Measurements from ENCODE around the gene PAPPA2.
"Not testable (repeated sequence)": the region's sequence is repeated elsewhere in the genome, so short reads cannot be mapped to it uniquely, and the experiment has no call there.

The PAPPA2 gene

DNA sequence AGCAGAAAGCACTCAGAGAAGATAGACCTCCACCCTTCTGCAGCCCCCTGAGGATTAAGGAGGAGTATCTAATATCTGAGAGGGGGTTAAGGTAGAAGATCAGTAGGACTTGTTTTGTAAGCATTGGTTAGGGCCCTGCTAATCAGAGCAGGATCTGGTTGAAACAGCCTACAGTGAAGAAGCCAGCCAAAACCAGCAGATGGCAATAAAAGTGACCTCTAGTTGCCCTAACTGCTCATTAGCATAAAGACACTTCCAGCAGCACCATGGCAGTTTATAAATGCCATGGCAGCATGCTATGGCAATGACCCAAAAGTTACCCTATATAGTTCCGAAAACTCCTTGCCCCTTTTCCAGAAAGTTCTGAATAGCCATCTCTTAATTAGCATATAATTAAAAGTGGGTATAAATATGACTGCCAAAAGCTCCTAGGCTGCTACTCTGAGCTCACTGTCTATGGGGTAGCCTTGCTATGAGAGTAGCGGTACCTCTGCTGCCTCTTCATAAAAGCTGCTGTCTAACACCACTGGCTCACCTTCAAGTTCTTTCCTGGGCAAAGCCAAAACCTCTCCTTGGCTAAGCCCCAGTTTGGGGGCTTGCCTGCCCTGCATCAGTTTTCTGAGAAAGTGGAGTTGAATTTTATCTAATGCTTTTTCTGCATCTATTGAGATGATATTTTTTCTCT lies 254.2 kb downstream of the PAPPA2 start:
- ATAC-seq: no peak
- H3K4me3 Mint-ChIP-seq: no peak overlapping the region
- H3K27ac Mint-ChIP-seq: no peak overlapping the region
- no peak for DNase-seq
- H3K9me3 Mint-ChIP-seq: no peaks in the 10 kb centered on the region
- H3K4me1 Mint-ChIP-seq: no peaks in the 10 kb centered on the region
- H3K27me3 Mint-ChIP-seq: no peaks in the 10 kb centered on the region

DNA sequence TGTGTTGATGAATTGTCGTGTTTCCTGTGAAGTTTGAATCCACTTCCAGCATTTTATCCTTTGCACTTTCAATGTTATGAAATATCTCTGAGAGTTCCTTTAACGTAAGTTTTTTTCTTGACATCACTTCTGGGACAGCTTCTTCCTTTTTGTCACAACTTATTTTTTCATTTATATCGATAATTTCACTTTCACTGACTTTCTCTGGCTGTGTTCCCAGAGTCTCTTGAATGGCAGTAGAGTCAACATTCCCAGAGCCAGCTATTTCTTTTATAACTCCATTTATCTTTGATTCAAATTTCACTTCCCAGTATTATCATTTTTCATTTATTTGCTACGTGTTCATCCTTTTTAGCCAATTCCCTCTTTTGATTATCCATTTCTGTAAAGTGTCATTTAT lies 256.5 kb downstream of the PAPPA2 start:
- Mint-ChIP-seq H3K9me3 (no peaks in the 10 kb centered on the region), H3K27me3 (no peaks in the 10 kb centered on the region), H3K27ac (no peak overlapping the region), H3K4me1 (no peaks in the 10 kb centered on the region), H3K4me3 (no peak overlapping the region)
- no peak for ATAC-seq
- no peak for DNase-seq

DNA sequence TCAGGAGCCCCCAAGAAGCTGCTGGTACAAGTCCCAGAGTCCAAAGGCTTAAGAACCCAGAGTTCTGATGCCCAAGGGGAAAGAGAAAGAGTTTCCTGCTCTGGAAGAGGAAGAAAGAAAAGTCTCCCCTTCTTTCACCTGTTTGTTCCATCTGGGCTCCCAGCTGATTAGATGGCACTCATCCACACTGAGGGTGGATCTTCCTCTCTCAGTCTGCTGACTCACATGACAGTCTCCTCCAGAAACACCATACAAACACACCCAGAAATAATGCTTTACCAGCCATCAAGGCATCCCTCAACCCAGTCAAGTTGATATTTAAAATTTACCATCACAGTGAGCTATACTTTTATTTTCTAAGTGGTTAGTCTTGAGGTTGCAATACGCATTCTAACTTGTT lies 257.9 kb downstream of the PAPPA2 start:
- Mint-ChIP-seq H3K27ac (no peak overlapping the region), H3K27me3 (peaks cover under 1% of the 10 kb centered on the region), H3K9me3 (peaks cover 0 to 2% of the 10 kb centered on the region in 2 donors)

DNA sequence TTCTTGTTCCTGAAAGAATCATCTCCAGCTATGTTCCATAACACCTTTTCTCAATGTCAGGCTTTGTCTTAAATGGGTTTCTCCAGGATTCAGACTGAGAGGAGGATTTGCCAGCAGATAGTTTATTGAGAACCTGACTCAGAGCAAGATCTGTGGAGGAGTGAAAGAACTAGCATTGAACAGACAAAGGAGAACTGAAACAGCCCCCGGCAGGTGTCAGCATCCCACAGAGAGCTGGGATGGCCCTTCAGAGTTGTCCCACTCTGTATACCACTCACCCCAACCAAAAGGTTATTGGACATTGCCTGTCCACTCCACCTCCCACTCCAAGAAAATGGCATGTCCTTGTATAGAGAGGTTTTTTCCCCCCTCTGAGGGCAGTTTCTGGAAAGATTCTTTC lies 270.7 kb downstream of the PAPPA2 start:
- no peaks in the 10 kb centered on the region for H3K4me1 Mint-ChIP-seq
- H3K27ac Mint-ChIP-seq: no peak overlapping the region
- DNase-seq (no peak), ATAC-seq (no peak)
- H3K4me3 Mint-ChIP-seq: no peak overlapping the region
- H3K9me3 Mint-ChIP-seq: peaks cover 0 to 4% of the 10 kb centered on the region in 2 donors
- H3K27me3 Mint-ChIP-seq: no peaks in the 10 kb centered on the region

More for the DNA sequence above, 257.9 kb downstream of the PAPPA2 start:
- no peak overlapping the region for H3K4me3 Mint-ChIP-seq
- DNase-seq (no peak), ATAC-seq (no peak)
- no peaks in the 10 kb centered on the region for H3K4me1 Mint-ChIP-seq

DNA sequence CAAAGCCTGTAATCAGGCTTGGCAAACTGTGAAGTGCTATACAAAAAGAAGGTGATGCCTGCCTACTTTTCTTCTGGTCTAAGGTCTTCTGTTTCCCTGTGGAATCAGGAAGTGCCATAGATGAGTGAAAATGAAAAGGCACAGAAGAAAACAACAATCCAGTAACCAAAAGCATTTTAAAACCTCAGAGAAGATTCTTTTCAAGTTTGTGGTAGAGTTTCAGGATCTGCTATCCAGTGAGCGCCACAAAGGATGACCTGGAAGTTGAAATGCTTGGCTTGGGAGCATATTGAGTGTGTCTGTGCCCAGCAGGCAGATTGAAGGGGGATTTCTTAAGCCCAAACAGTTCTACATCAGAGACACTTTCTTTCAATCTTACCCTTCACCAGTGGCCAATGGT lies 272.2 kb downstream of the PAPPA2 start:
- Mint-ChIP-seq H3K4me1 (no peaks in the 10 kb centered on the region), H3K4me3 (no peak overlapping the region), H3K27me3 (no peaks in the 10 kb centered on the region), H3K27ac (no peak overlapping the region), H3K9me3 (peaks cover 0 to 4% of the 10 kb centered on the region in 2 donors)
- DNase-seq: no peak
- no peak for ATAC-seq

DNA sequence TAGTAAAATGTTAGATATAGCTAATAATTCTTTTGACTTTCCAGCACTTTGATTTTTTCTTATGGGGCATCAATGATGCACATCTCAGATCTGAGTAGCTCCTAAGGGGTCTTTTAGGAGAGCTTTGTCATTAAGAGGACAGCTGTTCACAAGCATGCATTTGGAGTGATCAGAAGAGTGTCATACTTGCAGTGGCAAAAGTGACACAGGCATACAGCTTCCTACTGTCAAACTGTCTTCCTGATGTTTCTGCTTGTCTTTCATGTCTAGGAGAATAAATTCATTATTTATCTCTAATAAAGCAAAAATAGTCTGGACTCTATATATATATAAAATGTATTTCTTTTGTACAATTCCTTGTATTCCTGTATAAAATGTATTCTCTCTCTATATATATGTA lies 273.0 kb downstream of the PAPPA2 start:
- no peaks in the 10 kb centered on the region for H3K27me3 Mint-ChIP-seq
- H3K4me1 Mint-ChIP-seq: no peaks in the 10 kb centered on the region
- H3K27ac Mint-ChIP-seq: no peak overlapping the region
- DNase-seq (no peak), ATAC-seq (no peak)
- no peaks in the 10 kb centered on the region for H3K9me3 Mint-ChIP-seq
- no peak overlapping the region for H3K4me3 Mint-ChIP-seq

DNA sequence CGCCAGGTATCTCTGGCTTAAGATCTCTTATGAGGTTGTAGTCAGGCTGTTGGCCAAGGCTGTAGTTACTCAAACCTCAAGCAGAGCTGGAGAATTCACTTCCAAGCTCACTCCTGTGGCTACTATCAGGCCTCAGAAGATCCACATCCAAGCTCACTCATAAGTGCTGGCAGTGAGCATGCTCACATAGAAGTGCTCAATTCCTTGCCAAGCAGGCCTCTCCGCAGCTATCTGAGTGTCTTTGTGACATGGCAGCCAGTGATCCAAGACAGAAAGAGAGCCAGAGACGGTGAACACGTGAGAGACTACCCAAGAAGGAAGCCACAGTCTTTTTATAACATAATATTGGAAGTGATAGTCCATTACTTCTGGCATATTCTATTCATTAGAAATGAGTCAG lies 278.2 kb downstream of the PAPPA2 start:
- DNase-seq (no peak), ATAC-seq (no peak)
- no peaks in the 10 kb centered on the region for H3K4me1 Mint-ChIP-seq
- no peaks in the 10 kb centered on the region for H3K27me3 Mint-ChIP-seq
- H3K27ac Mint-ChIP-seq: no peak overlapping the region
- H3K9me3 Mint-ChIP-seq: peaks cover 4 to 9% of the 10 kb centered on the region in 2 donors
- H3K4me3 Mint-ChIP-seq: no peak overlapping the region

DNA sequence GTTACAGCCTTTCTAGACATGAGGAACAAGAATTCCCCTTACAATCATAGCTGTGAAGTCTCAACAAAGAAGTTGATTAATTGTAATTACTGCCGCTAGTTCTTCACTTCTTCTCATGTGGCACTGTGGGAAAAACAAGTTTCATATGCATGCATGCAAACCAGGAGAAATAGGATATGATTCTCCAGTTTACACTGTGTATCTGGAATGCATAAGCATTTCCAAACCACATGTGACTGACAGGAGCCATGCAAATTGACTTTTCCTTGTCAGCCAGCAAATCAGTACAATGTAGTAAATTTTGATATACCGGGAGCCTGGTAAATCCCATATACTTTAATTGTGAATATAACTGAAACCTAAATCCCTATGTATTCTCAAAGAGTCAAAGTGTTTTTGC lies 279.3 kb downstream of the PAPPA2 start:
- DNase-seq (no peak), ATAC-seq (no peak)
- H3K4me3 Mint-ChIP-seq: no peak overlapping the region
- H3K27me3 Mint-ChIP-seq: no peaks in the 10 kb centered on the region
- H3K4me1 Mint-ChIP-seq: no peaks in the 10 kb centered on the region
- H3K9me3 Mint-ChIP-seq: peaks cover 4 to 9% of the 10 kb centered on the region in 2 donors
- H3K27ac Mint-ChIP-seq: no peak overlapping the region

DNA sequence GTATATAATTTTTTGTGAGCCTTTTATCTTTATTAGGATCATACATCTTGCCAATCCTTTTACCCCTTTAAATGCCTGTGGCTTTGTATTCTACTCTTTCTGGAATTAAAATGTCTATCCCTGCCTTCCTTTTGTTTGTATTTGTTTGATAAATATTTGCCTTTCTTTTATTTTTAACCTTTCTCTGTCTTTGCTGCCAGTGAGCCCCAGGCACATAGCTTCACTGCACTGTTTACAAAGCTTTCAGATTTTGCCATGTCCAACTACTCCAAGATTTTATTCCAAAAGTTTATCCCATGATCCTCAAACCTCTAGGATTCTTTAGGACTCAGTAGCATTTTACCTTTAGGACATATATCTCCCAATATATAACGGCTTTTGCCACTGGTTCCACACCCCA lies 281.2 kb downstream of the PAPPA2 start:
- ATAC-seq (no peak), DNase-seq (no peak)
- no peaks in the 10 kb centered on the region for H3K4me1 Mint-ChIP-seq
- H3K27me3 Mint-ChIP-seq: no peaks in the 10 kb centered on the region
- H3K27ac Mint-ChIP-seq: peak overlapping the region in 1 of 2 donors; percentile 30
- H3K4me3 Mint-ChIP-seq: no peak overlapping the region
- peaks cover 4 to 11% of the 10 kb centered on the region in 2 donors for H3K9me3 Mint-ChIP-seq

DNA sequence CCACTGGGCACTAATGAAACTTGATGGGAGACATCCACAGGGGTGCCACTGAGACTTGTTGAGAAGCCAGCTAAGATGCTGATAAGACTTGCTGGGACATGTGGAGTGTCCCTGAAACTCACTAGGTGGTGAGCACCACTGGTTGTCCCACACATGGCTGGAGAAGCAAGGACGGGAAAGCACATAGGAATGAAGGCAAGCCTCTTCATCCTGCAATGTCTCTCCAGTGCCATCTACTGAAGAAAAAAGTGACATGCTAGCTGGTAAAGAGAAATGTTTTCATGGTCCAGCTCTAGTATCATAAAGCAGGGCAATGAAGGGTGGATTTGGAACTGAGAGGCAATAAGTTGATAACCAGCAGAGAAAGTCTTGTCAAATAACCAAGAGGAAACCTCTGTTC lies 283.0 kb downstream of the PAPPA2 start:
- peaks cover 4 to 17% of the 10 kb centered on the region in 2 donors for H3K9me3 Mint-ChIP-seq
- H3K4me3 Mint-ChIP-seq: no peak overlapping the region
- no peak for DNase-seq
- H3K4me1 Mint-ChIP-seq: no peaks in the 10 kb centered on the region
- ATAC-seq: no peak
- no peaks in the 10 kb centered on the region for H3K27me3 Mint-ChIP-seq
- no peak overlapping the region for H3K27ac Mint-ChIP-seq

DNA sequence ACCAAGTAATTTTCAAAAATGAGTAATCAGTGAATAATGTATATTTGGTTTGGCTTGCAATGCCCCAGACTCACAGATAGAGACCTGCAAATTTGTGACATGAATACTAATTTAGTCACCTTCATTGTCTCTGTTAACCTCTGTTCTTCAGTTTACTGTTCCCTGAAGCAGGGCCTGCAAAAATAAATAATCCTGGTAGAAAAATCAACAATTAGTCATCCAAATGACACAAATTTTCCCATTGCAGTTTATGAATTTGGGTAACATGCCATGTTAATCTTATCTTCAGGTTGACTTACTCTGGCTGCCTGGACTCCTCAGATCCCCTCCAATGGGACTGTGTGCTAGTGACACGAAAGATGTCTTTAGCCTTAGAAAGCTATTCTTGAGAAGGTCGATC lies 289.5 kb downstream of the PAPPA2 start:
- DNase-seq: no peak
- Mint-ChIP-seq H3K4me3 (no peak overlapping the region), H3K4me1 (no peaks in the 10 kb centered on the region), H3K27ac (no peak overlapping the region), H3K27me3 (no peaks in the 10 kb centered on the region), H3K9me3 (peaks cover 0 to 9% of the 10 kb centered on the region in 2 donors)
- ATAC-seq: no peak

DNA sequence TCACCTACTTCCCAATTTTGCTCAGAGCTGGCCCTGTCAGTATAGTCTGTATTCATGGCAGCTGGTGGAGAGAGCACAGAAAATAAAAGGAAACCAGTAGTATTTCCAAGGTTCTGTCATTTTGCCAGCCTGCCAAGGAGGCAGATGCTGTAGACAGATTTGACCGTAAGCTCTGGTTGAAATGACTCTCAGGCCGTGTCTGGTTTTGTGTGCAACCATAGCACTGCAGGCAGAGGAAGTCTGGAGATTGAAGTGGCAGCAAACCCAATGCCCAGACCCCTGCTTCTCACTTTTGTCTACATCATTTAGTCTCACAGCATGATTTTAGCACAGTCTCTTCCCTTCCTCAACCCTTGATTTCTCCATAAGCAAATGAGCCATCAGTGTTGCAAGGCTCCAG lies 291.7 kb downstream of the PAPPA2 start:
- no peak for DNase-seq
- no peak for ATAC-seq
- H3K4me1 Mint-ChIP-seq: no peaks in the 10 kb centered on the region
- H3K27ac Mint-ChIP-seq: no peak overlapping the region
- peaks cover 0 to 1% of the 10 kb centered on the region in 2 donors for H3K9me3 Mint-ChIP-seq
- no peaks in the 10 kb centered on the region for H3K27me3 Mint-ChIP-seq
- no peak overlapping the region for H3K4me3 Mint-ChIP-seq

DNA sequence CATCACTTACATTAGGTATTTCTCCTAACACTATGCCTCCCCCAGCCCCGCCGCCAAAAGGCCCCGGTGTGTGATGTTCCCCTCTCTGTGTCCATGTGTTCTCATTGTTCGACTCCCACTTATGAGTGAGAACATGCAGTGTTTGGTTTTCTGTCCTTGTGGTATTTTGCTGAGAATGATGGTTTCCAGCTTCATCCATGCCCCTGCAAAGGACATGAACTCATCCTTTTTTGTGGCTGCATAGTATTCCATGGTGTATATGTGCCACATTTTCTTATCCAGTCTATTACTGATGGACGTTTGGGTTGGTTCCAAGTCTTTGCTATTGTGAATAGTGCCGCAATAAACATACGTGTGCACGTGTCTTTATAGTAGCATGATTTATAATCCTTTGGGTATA lies 293.8 kb downstream of the PAPPA2 start:
- not testable (repeated sequence) for H3K4me3 Mint-ChIP-seq, H3K27me3 Mint-ChIP-seq, H3K9me3 Mint-ChIP-seq, H3K4me1 Mint-ChIP-seq, ATAC-seq, DNase-seq, H3K27ac Mint-ChIP-seq

DNA sequence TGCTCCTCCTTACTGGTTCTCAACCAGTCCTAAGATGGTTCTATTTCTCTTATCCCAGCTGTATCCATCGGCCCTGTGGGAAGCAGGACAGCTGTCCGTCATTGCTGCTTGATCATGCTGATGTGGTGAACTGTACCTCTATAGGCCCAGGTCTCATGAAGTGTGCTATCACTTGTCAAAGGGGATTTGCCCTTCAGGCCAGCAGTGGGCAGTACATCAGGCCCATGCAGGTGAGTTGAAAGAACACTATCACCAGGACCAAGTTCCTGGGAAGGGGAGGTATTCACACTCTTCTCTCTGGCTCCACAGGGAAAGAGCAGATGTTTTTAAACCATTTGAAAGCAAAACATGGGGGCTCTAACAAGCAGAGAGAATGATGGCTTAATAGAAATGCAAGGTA lies 302.6 kb downstream of the PAPPA2 start:
- no peak for ATAC-seq
- Mint-ChIP-seq H3K9me3 (peaks cover 0 to 7% of the 10 kb centered on the region in 2 donors), H3K4me1 (no peaks in the 10 kb centered on the region), H3K4me3 (no peak overlapping the region), H3K27me3 (no peaks in the 10 kb centered on the region), H3K27ac (no peak overlapping the region)
- DNase-seq: no peak

DNA sequence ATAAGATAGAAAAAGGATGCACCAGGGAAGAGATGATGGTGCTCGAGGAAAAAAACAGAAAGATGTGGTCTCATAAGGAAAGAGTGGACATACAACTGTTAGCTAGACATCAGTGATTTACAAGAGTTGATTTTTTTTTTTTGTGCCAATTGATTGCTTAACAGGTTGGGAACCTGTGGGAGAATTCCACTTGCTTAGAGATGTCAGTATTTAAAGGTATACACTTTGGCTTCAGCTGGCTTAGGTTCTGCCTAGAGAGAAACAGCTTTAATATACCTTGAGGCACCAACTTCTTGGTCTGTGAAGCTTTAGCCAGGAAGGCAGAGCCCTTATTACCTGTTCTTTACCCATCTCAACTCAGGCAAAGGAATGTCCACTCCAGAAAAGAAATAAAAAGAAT lies 303.8 kb downstream of the PAPPA2 start:
- Mint-ChIP-seq H3K27ac (no peak overlapping the region), H3K27me3 (no peaks in the 10 kb centered on the region), H3K4me1 (no peaks in the 10 kb centered on the region), H3K9me3 (no peaks in the 10 kb centered on the region), H3K4me3 (no peak overlapping the region)
- DNase-seq (no peak), ATAC-seq (no peak)

DNA sequence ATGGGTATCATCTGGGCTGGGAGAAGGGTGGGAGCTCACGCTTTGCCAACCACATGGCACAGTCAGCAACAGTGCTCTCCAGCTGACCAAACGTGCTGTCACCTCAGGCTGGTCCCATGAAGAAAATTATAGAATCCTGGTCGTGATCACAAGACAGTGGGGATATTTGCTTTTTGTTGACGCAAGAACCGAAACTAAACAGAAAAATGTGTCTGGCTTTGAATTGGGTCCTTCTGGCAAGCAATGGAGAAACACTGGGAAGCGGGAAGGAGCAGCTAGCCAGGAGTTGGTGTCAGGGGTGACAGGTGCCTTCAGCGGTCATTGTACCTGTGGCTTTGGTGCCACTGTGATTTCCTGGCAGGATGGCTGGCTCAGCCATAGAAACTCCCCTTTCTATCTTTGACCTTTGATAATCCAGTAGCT lies 304.8 kb downstream of the PAPPA2 start:
- no peaks in the 10 kb centered on the region for H3K27me3 Mint-ChIP-seq
- ATAC-seq (no peak), DNase-seq (no peak)
- H3K27ac Mint-ChIP-seq: no peak overlapping the region
- H3K4me1 Mint-ChIP-seq: no peaks in the 10 kb centered on the region
- H3K9me3 Mint-ChIP-seq: no peaks in the 10 kb centered on the region
- no peak overlapping the region for H3K4me3 Mint-ChIP-seq

DNA sequence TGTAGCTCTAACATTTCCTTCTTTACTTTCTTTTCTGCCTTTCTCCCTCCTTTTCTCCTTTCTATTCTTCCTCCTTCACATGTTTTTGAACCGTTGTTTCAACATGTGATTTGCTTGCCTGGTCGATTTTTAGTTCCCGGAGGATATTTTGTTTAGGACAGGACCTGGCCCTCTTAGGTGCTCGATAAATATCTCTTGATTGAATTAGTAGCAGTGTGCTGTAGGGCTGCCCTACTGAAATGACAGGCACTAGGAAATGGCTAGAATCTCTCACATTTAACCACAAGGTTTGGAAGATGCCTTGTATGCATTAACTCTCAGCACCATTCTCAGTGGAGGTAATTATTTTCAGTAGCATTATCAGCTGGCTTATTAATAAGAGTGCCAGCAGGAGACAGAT lies 305.6 kb downstream of the PAPPA2 start:
- Mint-ChIP-seq H3K9me3 (no peaks in the 10 kb centered on the region), H3K4me3 (no peak overlapping the region), H3K27ac (no peak overlapping the region), H3K27me3 (no peaks in the 10 kb centered on the region), H3K4me1 (no peaks in the 10 kb centered on the region)
- ATAC-seq (no peak), DNase-seq (no peak)

All from stimulated activated naive CD8-positive, alpha-beta T cell treated with anti-CD3 and anti-CD28 coated beads, Interleukin-15, amount 100 ng/mL, for 72 hours (primary cell).